ENCODE measurements around the gene MMP24OS. TPM values are rescaled to one million over a fixed set of nuclear protein-coding genes. Genes with fewer than 3 reads are reported as not detected.

Gene MMP24OS
- total RNA-seq, 4 donors from 2014 or later = 22.7 to 47.6 (median 25.4) TPM

DNA sequence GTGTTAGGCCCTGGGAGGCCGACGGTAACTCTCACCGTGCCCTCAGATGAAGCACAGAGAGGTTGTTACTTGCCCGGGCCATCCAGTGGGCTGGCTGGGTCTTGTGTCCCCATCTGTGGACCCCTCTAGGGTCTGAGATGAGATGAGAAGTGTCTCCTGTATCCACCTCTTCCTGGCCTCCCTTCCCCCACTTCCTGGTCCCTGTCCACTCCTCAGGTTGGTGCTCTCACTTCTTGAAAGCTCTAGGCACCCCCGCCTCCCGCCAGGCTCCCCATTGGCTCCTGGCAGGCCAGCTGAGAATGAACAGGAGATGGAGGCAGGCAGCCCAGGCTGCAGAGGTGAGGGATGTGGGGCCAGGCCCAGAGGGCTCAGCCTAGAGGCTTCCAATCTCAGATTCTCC, 1.5 kb downstream of the MMP24OS start:
- H3K4me3 ChIP-seq (ENCODE audit: low read depth, poor library complexity, severe bottlenecking) = no peak overlapping the region
- TF ChIP-seq CTCF (IDR thresholded peaks at IDR 0.05) (no peak), POLR2A (IDR thresholded peaks at IDR 0.05) (no peak)
- 87 to 95% methylated on average over 5 to 6 of the region's 6 CpGs for WGBS, 2 donors
- DNase-seq (ENCODE audit: low spot score in 2 of 2) = no peak
- intact Hi-C loops (cut with DNase I; ENCODE audit: low total_unique reads) = no loop called here

DNA sequence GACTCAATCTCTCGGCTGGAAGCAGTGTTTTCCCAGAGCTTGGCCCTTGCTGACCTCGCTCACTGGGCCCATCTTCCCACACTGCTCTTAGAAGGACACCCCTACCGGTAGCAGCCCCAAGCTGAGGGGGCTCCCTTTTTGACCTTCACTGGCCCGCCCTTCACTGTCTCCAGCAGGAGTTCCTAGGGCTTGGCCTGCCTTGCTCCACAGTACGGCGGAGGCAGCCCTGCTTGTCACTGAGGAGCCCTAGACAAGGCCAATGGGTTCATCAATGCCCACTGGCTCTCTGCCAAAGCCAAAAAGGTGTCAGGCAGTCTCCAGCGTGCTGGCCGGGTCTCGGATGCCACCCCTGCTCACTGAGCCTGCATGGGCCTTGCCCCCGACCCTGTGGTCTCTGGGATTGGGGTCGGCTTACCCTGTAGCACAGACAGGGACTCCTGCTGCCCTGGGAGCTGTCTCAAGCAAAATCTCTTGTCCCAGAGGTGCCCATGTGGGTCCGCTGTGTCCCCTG, 2.1 kb downstream of the MMP24OS start:
- no peak for DNase-seq (ENCODE audit: low spot score in 2 of 2)
- 88 to 90% methylated on average over 8 to 12 of the region's 12 CpGs for WGBS, 2 donors
- intact Hi-C loops (cut with DNase I; ENCODE audit: low total_unique reads) = no loop called here
- H3K4me3 ChIP-seq (ENCODE audit: low read depth, poor library complexity, severe bottlenecking) = no peak overlapping the region
- TF ChIP-seq CTCF (IDR thresholded peaks at IDR 0.05) = no peak
- no peak for TF ChIP-seq POLR2A (IDR thresholded peaks at IDR 0.05)

DNA sequence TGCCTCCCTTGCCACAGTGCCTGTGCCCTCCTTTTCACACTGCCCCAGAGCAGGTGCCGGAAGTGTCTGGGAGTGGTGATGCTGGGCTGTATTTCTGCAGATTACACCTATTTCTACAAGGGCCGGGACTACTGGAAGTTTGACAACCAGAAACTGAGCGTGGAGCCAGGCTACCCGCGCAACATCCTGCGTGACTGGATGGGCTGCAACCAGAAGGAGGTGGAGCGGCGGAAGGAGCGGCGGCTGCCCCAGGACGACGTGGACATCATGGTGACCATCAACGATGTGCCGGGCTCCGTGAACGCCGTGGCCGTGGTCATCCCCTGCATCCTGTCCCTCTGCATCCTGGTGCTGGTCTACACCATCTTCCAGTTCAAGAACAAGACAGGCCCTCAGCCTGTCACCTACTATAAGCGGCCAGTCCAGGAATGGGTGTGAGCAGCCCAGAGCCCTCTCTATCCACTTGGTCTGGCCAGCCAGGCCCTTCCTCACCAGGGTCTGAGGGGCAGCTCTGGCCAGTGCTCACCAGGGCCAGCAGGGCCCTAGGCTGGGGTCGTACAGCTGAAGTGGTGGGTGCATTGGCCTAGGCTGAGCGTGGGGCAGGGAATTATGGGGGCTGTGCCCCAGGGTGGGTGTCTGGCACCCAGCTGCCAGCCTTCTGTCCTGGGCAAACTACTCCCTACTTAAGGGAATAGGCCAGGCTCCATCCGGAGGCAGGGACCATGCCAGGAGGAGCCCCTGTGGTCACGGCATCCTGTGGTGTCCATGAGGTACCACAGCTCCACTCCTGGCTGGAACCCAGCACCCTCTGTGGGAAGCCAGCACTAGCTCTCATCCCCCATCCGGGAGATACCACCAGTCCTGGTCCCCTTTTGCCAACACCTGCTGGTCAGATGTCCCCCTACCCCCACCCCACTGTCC, 3.5 kb downstream of the MMP24OS start:
- TF ChIP-seq POLR2A (IDR thresholded peaks at IDR 0.05) (no peak), CTCF (IDR thresholded peaks at IDR 0.05) (no peak)
- intact Hi-C loops (cut with DNase I; ENCODE audit: low total_unique reads) = no loop called here
- WGBS, 2 donors = 86% methylated on average over 23 to 24 of the region's 24 CpGs
- DNase-seq (ENCODE audit: low spot score in 2 of 2) = no peak
- no peak overlapping the region for H3K4me3 ChIP-seq (ENCODE audit: low read depth, poor library complexity, severe bottlenecking)

DNA sequence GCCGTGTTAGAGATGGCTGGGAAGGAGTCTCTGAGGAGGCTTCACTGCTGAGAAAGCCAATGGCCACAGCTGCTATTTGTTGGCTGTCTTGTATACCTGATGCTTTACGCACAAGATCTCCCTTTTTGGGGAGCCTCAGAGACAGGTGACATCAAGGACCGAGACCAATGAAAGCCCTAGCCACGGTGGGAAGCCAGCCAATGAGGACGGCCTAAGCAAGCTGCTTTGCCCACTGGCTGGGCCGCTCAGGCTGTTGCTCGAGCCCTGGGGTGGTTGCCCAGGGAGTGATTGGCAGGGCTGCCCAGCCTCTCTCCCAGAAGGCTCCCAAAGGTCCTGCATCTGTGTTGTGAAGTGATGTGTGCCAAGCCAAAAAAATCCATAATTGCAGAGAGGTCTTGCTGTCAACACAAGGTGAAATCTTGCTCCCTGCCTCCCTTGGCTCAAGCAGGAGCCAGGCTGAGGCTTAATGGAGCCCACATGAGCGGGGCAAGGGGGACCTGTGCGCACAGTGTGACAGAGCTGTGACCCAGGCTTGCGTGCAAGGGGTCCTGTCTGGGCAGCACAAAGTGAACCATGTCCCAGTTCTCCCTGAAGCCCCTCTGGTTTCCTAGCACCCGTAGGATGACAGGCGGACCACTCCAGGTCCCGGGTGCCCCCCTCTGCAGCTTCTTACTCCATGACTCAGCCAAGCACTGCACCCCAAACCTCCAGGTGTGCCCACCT, 4.3 kb downstream of the MMP24OS start:
- no peak for TF ChIP-seq POLR2A (IDR thresholded peaks at IDR 0.05)
- no peak for TF ChIP-seq CTCF (IDR thresholded peaks at IDR 0.05)
- intact Hi-C loops (cut with DNase I; ENCODE audit: low total_unique reads) = no loop called here
- WGBS, 2 donors = 80 to 81% methylated on average over 13 of the region's 13 CpGs
- no peak overlapping the region for H3K4me3 ChIP-seq (ENCODE audit: low read depth, poor library complexity, severe bottlenecking)
- no peak for DNase-seq (ENCODE audit: low spot score in 2 of 2)

GRCh38 chr20:35271904-35272303, 6.0 kb downstream of the MMP24OS start:
- intact Hi-C loops (cut with DNase I; ENCODE audit: low total_unique reads) = no loop called here
- WGBS, 2 donors = 69% methylated on average over 7 of the region's 7 CpGs
- DNase-seq (ENCODE audit: low spot score in 2 of 2) = no peak
- no peak for TF ChIP-seq POLR2A (IDR thresholded peaks at IDR 0.05)
- TF ChIP-seq CTCF (IDR thresholded peaks at IDR 0.05) = no peak
- H3K4me3 ChIP-seq (ENCODE audit: low read depth, poor library complexity, severe bottlenecking) = no peak overlapping the region

Data from lower leg skin (tissue), 4 donors.